ENCODE measurements around the gene DUSP6. TPM values are rescaled to one million over a fixed set of nuclear protein-coding genes. Genes with fewer than 3 reads are reported as not detected.

The DUSP6 gene
- total RNA-seq, 4 donors from 2014 or later, result 33.1 to 71.0 (median 46.7) TPM

DNA sequence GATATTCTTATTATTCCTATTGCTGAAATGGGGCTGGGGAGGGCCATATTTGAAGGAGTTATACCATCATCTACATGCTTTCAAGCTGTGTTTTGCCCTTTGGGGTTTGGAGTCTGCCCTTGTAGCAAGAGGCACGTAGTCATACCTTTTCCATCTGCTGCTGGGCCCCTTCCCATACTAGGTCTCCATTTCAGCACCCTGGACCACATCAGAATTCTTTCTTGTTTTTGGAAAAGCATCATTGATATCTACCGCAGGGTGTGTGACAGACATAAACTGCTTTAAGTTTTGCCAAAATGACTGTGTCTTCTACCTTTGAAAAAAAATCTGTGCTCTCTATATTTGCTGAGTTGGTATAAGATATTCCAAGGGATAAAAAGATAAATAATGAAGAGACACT, 12.3 kb upstream of the DUSP6 start:
- peaks cover 0 to 10% (median 0%) of the 10 kb centered on the region in 4 donors for H3K4me1 ChIP-seq
- H3K4me3 ChIP-seq, result no peak overlapping the region
- DNase-seq, result no peak
- H3K36me3 ChIP-seq, result no peaks in the 10 kb centered on the region
- H3K27ac ChIP-seq, result no peak overlapping the region
- no peaks in the 10 kb centered on the region for H3K9me3 ChIP-seq
- TF ChIP-seq, protein P1, sequence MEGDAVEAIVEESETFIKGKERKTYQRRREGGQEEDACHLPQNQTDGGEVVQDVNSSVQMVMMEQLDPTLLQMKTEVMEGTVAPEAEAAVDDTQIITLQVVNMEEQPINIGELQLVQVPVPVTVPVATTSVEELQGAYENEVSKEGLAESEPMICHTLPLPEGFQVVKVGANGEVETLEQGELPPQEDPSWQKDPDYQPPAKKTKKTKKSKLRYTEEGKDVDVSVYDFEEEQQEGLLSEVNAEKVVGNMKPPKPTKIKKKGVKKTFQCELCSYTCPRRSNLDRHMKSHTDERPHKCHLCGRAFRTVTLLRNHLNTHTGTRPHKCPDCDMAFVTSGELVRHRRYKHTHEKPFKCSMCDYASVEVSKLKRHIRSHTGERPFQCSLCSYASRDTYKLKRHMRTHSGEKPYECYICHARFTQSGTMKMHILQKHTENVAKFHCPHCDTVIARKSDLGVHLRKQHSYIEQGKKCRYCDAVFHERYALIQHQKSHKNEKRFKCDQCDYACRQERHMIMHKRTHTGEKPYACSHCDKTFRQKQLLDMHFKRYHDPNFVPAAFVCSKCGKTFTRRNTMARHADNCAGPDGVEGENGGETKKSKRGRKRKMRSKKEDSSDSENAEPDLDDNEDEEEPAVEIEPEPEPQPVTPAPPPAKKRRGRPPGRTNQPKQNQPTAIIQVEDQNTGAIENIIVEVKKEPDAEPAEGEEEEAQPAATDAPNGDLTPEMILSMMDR (IDR thresholded peaks at IDR 0.05), result no peak
- no peak for TF ChIP-seq POLR2A (IDR thresholded peaks at IDR 0.05)
- no peaks in the 10 kb centered on the region for H3K27me3 ChIP-seq

DNA sequence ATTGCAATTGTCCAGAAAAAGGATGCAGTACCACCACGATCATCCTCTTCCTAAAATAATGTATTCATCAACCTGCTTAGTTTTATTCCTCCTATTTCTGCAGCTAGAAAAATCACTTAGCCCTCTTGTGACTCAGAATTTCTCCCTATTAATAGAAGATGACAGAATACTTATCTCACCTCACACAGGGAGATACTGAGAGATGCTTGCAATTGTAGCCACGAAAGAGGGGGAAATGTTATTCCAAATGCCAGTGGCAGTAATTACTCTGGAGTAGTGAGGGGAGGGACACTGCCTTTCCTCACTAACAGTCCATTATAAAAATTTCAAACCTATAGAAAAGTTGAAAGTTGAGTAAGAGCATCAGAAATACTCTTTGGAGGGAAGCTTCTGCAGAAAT, 11.8 kb upstream of the DUSP6 start:
- DNase-seq, result no peak
- Histone ChIP-seq H3K27ac (peak overlapping the region in 2 of 4 donors; percentile 57 to 66), H3K4me3 (no peak overlapping the region), H3K4me1 (peaks cover 0 to 10% (median 0%) of the 10 kb centered on the region in 4 donors), H3K27me3 (no peaks in the 10 kb centered on the region), H3K36me3 (no peaks in the 10 kb centered on the region), H3K9me3 (no peaks in the 10 kb centered on the region)
- no peak for TF ChIP-seq POLR2A (IDR thresholded peaks at IDR 0.05)
- TF ChIP-seq, protein P1 (IDR thresholded peaks at IDR 0.05), result no peak

DNA sequence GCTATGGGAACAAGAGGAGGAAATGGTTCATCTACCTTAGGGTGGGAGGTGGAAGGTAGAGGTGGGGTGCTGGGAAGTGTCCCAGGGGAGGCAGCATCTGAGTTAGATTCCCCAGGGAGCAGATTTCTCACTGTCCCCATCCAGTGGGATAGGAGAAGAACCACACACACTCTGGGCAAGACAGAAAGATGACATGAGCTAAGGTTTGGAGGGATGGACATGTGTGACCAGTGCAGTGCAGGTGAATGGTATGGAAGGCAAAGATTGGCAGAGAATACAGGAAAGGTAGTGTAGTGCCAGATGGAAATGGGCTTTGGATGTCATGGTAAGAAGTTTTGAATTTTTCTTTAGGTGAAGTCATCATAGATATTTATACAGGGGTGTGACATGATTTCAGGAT, 11.3 kb upstream of the DUSP6 start:
- no peak for DNase-seq
- no peaks in the 10 kb centered on the region for H3K36me3 ChIP-seq
- H3K27me3 ChIP-seq, result no peaks in the 10 kb centered on the region
- H3K4me3 ChIP-seq, result no peak overlapping the region
- TF ChIP-seq, protein P1 (IDR thresholded peaks at IDR 0.05), result no peak
- no peak for TF ChIP-seq POLR2A (IDR thresholded peaks at IDR 0.05)
- H3K9me3 ChIP-seq, result no peaks in the 10 kb centered on the region
- H3K4me1 ChIP-seq, result peaks cover 0 to 7% (median 0%) of the 10 kb centered on the region in 4 donors
- peak overlapping the region in 2 of 4 donors; percentile 57 to 66 for H3K27ac ChIP-seq

DNA sequence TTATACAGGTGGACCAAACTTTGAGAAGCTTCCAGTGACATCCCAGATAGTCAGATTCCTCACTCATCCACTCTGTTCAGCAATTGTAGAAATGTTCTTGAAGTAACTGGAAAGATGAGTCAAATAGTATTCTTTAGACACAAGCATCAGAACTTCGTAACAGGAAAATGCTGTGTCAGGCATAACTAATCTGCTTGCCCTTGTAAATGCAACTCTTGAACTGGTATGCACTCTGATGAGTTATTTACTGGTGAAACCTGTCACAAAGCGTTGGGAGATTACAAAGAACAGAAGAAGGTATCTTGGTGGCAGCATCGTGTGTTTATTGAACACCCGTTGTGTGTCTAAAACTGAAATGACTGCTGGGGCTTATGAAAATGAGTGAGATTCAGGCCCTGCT, 10.8 kb upstream of the DUSP6 start:
- Histone ChIP-seq H3K9me3 (no peaks in the 10 kb centered on the region), H3K36me3 (no peaks in the 10 kb centered on the region), H3K27ac (peak overlapping the region in 3 of 4 donors; percentile 13 to 66 (median 57)), H3K27me3 (no peaks in the 10 kb centered on the region), H3K4me1 (peaks cover 0 to 4% (median 0%) of the 10 kb centered on the region in 4 donors), H3K4me3 (no peak overlapping the region)
- TF ChIP-seq, protein P1 (IDR thresholded peaks at IDR 0.05), result no peak
- no peak for TF ChIP-seq POLR2A (IDR thresholded peaks at IDR 0.05)
- no peak for DNase-seq

DNA sequence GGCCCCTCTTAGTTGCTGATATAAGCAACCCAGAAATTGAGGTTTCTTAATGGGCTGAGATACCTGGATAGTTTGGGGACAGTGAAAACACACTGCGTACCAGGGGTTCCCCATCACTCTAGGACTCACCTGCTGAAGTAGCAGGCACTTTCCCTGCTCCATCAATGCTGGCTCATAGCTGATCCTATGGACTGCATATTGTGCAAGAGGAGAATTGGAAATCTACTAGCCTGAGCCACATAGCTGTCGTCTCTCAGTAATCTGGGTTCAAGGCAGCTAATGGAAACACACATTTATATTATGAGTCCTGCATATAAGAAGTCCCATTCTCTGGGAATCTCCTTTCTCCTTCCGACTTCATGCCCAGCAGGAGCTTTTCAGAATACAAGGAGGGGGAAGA, 7.3 kb upstream of the DUSP6 start:
- Histone ChIP-seq H3K36me3 (no peaks in the 10 kb centered on the region), H3K27ac (no peak overlapping the region), H3K9me3 (no peaks in the 10 kb centered on the region), H3K4me3 (no peak overlapping the region), H3K27me3 (no peaks in the 10 kb centered on the region), H3K4me1 (peaks cover 0 to 33% (median 3%) of the 10 kb centered on the region in 4 donors)
- no peak for TF ChIP-seq POLR2A (IDR thresholded peaks at IDR 0.05)
- TF ChIP-seq, protein P1 (IDR thresholded peaks at IDR 0.05), result no peak
- no peak for DNase-seq

DNA sequence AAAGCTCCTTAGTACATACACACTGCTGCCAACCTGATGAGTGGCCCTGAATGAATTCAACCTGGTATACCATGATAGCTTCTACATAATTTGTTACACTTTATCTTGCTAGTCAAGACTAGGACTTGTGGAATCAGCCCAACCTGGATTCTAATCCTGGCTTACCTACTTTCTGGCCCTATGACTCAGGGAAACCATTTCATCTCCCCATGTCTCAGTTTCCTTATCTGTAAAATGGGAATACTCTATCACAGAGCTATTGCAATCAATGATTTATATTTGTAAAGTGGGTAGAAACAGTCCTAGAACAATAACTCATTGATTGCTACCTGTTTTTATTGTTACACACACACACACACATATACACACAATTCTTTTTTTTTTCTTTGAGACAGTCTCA, 6.5 kb upstream of the DUSP6 start:
- Histone ChIP-seq H3K9me3 (no peaks in the 10 kb centered on the region), H3K27me3 (no peaks in the 10 kb centered on the region), H3K27ac (no peak overlapping the region), H3K4me1 (peaks cover 0 to 33% (median 3%) of the 10 kb centered on the region in 4 donors), H3K36me3 (no peaks in the 10 kb centered on the region), H3K4me3 (no peak overlapping the region)
- DNase-seq, result no peak
- TF ChIP-seq POLR2A (IDR thresholded peaks at IDR 0.05), result no peak
- TF ChIP-seq, protein P1 (IDR thresholded peaks at IDR 0.05), result no peak

All from Peyer's patch (tissue), 4 donors.